Mesendoderm (in vitro differentiated cells): ENCODE results near the gene ARHGAP32.

Source experiments
- DNase-seq: peaks from one replicate; pipeline ENCODE4 v3.0.0; 2013
- H2AK5ac ChIP-seq: 2 replicates; pipeline ENCODE4 v1.6.1; 2013; ENCODE audit warnings: low read length, inconsistent platforms
- H2BK120ac ChIP-seq: 2 replicates; pipeline ENCODE4 v1.6.1; 2013; ENCODE audit warnings: low read depth, mild to moderate bottlenecking, low read length, moderate library complexity, mixed read lengths
- H2BK15ac ChIP-seq: replicated peaks from 2 replicates; pipeline ENCODE4 v1.6.1; 2013; ENCODE audit warnings: low read depth, mild to moderate bottlenecking, moderate library complexity
- H2BK5ac ChIP-seq: 2 replicates; pipeline ENCODE4 v1.6.1; 2013; ENCODE audit warnings: low read length, inconsistent platforms
- H3K18ac ChIP-seq: 2 replicates; pipeline ENCODE4 v1.6.1; 2013; ENCODE audit warnings: mild to moderate bottlenecking, low read length, mixed read lengths
- H3K23ac ChIP-seq: one replicate; pipeline ENCODE4 v1.6.1; 2013; ENCODE audit warnings: low read length
- H3K27ac ChIP-seq: 2 replicates; pipeline ENCODE4 v1.5.1; 2013; ENCODE audit warnings: low read depth, mild to moderate bottlenecking, inconsistent platforms, low read length, moderate library complexity
- H3K27me3 ChIP-seq: 2 replicates; pipeline ENCODE4 v1.6.1; 2013; ENCODE audit warnings: low read length, control low read depth, mild to moderate bottlenecking, inconsistent platforms; ENCODE audit not compliant: insufficient read depth, poor library complexity
- H3K36me3 ChIP-seq: 2 replicates; pipeline ENCODE4 v1.6.1; 2013; ENCODE audit warnings: low read length, inconsistent platforms; ENCODE audit not compliant: control insufficient read depth, insufficient read depth
- H3K4ac ChIP-seq: one replicate; pipeline ENCODE4 v1.6.1; 2013; ENCODE audit warnings: low read depth, mild to moderate bottlenecking, low read length, moderate library complexity
- H3K4me1 ChIP-seq: 2 replicates; pipeline ENCODE4 v1.6.1; 2013; ENCODE audit warnings: low read depth, low read length, inconsistent platforms; ENCODE audit not compliant: control insufficient read depth
- H3K4me2 ChIP-seq: 2 replicates; pipeline ENCODE4 v1.6.1; 2013; ENCODE audit warnings: low read length
- H3K4me3 ChIP-seq: 2 replicates; pipeline ENCODE4 v1.5.1; 2013; ENCODE audit warnings: mild to moderate bottlenecking, low read length
- H3K56ac ChIP-seq: one replicate; pipeline ENCODE4 v1.6.1; 2013; ENCODE audit warnings: low read length
- H3K79me1 ChIP-seq: 2 replicates; pipeline ENCODE4 v1.6.1; 2013; ENCODE audit warnings: low read length, inconsistent platforms
- H3K79me2 ChIP-seq: 2 replicates; pipeline ENCODE4 v1.6.1; 2013; ENCODE audit warnings: mild to moderate bottlenecking, low read length; ENCODE audit not compliant: control insufficient read depth, insufficient read depth
- H3K9ac ChIP-seq: 2 replicates; pipeline ENCODE4 v1.6.1; 2013; ENCODE audit warnings: low read length, inconsistent platforms
- H4K5ac ChIP-seq: one replicate; pipeline ENCODE4 v1.6.1; 2013; ENCODE audit warnings: low read length
- H4K8ac ChIP-seq: one replicate; pipeline ENCODE4 v1.6.1; 2013; ENCODE audit warnings: low read depth, mild to moderate bottlenecking, control low read depth, low read length, moderate library complexity
- WGBS: extraction: QIAGEN DNeasy Blood & Tissue Kit; methylation state at CpG from one replicate; pipeline ENCODE4 v1.1.7; 2013; ENCODE audit warnings: low lambda C conversion rate, missing lambda C conversion rate; ENCODE audit not compliant: insufficient coverage; ENCODE audit errors: extremely low coverage; 5-methylcytosine and 5-hydroxymethylcytosine counted together

The ARHGAP32 gene

DNA sequence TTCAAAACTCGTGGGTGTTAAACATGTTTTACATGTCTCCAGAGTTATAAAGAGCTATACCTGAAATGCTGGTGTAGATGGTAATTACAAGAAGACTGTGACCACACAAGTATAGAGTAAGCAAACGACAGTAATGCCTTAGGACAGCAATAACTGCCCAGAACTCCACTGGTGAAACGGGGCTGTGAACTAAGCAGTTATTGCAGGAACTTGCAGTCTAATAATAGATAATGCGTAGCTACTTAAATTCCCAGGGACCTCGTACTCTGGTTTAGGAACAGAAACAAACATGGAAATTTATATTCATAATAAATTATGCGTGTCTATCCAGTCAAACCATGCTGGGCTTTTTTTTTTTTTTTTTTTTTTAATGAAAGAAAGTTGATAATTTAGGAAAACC is 224.5 kb downstream of the ARHGAP32 start:
- no peak overlapping the region for H3K18ac ChIP-seq
- H3K79me2 ChIP-seq, result no peaks in the 10 kb centered on the region
- H3K79me1 ChIP-seq, result no peaks in the 10 kb centered on the region
- H3K4me2 ChIP-seq, result no peak overlapping the region
- no peak overlapping the region for H3K4me3 ChIP-seq
- no peak overlapping the region for H4K8ac ChIP-seq
- WGBS, result no CpG with 5 or more reads among the region's 6 CpGs
- no peaks in the 10 kb centered on the region for H3K36me3 ChIP-seq
- H2BK120ac ChIP-seq, result no peak overlapping the region
- no peak for DNase-seq
- H3K9ac ChIP-seq, result no peak overlapping the region
- H3K56ac ChIP-seq, result no peak overlapping the region
- H2BK15ac ChIP-seq, result no peak overlapping the region
- no peak overlapping the region for H3K23ac ChIP-seq
- H4K5ac ChIP-seq, result no peak overlapping the region
- H3K27me3 ChIP-seq, result no peaks in the 10 kb centered on the region
- H3K27ac ChIP-seq, result no peak overlapping the region
- H3K4me1 ChIP-seq, result peaks cover 6% of the 10 kb centered on the region
- no peak overlapping the region for H2BK5ac ChIP-seq
- H3K4ac ChIP-seq, result no peak overlapping the region
- H2AK5ac ChIP-seq, result no peak overlapping the region

DNA sequence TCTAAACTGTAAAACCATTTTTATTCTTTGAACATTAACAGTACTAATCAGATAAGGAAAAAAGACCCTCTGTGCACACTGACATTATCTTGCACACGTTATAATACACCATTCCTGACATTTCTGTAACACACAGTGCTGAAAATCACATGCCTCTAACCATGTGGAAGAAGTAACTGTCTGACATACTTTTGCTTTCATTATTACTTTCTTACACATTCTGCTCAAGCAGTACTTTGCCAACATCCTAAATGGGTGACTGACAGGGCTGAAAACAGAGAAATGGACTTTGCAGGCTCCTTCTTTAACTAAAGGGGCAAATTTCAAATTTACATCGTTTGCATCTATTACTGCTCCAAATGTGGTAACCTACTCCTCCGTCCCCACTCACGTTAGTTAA is 226.6 kb downstream of the ARHGAP32 start:
- no peak for DNase-seq
- H2AK5ac ChIP-seq, result no peak overlapping the region
- WGBS, result no CpG with 5 or more reads among the region's 4 CpGs
- no peak overlapping the region for H2BK5ac ChIP-seq
- H3K18ac ChIP-seq, result no peak overlapping the region
- H3K4me3 ChIP-seq, result no peak overlapping the region
- H2BK120ac ChIP-seq, result no peak overlapping the region
- H3K4ac ChIP-seq, result no peak overlapping the region
- H2BK15ac ChIP-seq, result no peak overlapping the region
- H3K4me1 ChIP-seq, result peaks cover 6% of the 10 kb centered on the region
- H3K79me2 ChIP-seq, result no peaks in the 10 kb centered on the region
- no peaks in the 10 kb centered on the region for H3K36me3 ChIP-seq
- no peak overlapping the region for H4K8ac ChIP-seq
- no peak overlapping the region for H3K56ac ChIP-seq
- H4K5ac ChIP-seq, result no peak overlapping the region
- no peaks in the 10 kb centered on the region for H3K27me3 ChIP-seq
- no peaks in the 10 kb centered on the region for H3K79me1 ChIP-seq
- no peak overlapping the region for H3K23ac ChIP-seq
- H3K27ac ChIP-seq, result no peak overlapping the region
- H3K4me2 ChIP-seq, result no peak overlapping the region
- no peak overlapping the region for H3K9ac ChIP-seq

DNA sequence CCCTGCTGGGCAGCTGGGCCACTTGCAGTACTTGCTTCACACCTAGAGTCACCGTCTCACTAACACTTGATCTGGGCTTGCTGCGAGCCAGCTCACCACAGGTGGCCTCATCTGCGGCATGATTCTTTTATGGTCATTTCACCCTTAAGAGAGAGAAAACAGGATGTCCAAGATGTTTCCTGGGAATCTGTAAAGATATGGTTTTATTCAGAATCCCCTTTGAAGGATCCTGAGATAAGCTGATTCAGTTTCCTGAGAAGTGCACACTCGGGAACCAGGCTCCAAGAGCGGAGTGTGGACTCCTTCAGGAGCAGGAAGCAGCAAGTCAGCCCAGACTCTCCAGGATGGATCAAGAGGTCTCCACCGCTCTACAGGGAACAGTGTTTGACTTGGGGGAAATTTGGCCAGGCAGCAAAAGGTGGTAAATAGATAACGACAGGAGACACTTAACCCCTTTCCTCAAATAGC is 227.6 kb downstream of the ARHGAP32 start:
- Histone ChIP-seq H2BK120ac (no peak overlapping the region), H3K56ac (no peak overlapping the region), H2AK5ac (no peak overlapping the region), H3K79me1 (no peaks in the 10 kb centered on the region), H2BK5ac (no peak overlapping the region), H3K27ac (no peak overlapping the region), H2BK15ac (no peak overlapping the region), H3K9ac (no peak overlapping the region), H3K4me2 (no peak overlapping the region), H3K27me3 (no peaks in the 10 kb centered on the region), H3K4me3 (no peak overlapping the region), H3K4ac (no peak overlapping the region), H3K36me3 (no peaks in the 10 kb centered on the region), H4K5ac (no peak overlapping the region), H3K4me1 (peaks cover 6% of the 10 kb centered on the region), H4K8ac (no peak overlapping the region), H3K23ac (no peak overlapping the region), H3K18ac (no peak overlapping the region), H3K79me2 (no peaks in the 10 kb centered on the region)
- WGBS, result no CpG with 5 or more reads among the region's 7 CpGs
- peak; percentile 84 for DNase-seq

DNA sequence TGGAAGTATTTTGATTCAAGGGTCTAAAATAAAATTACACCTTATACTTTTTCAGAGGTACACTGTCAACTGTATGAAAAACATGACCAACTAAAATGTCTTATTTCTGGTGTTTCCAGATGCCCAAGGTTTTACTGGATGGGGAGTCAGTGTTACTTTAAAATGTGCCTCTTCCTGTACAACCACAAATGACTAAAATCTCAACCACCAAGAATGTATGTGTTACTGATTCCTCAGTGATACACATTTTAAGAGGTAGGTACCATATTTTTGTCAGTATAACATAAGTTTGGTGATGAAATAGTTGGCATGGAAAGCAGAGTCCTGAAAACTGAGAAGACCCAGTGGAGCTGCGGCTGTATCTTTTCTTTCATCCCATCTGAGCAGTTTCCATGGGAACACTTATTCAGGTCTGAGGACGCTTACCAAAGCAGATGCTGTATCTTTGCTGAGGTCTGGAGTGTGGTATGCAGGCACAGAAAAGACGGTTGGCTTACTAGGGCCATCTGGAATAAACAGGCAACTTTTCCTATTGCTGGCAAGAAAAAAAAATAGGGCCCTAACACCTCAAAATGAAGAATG is 228.3 kb downstream of the ARHGAP32 start:
- Histone ChIP-seq H3K27me3 (no peaks in the 10 kb centered on the region), H3K27ac (peak overlapping the region; percentile 45), H2BK5ac (no peak overlapping the region), H2BK120ac (no peak overlapping the region), H4K5ac (no peak overlapping the region), H3K4me1 (peaks cover 6% of the 10 kb centered on the region), H2AK5ac (no peak overlapping the region), H3K79me1 (no peaks in the 10 kb centered on the region), H3K18ac (no peak overlapping the region), H3K56ac (peak overlapping the region; percentile 51), H3K79me2 (no peaks in the 10 kb centered on the region), H3K36me3 (no peaks in the 10 kb centered on the region), H3K4me3 (no peak overlapping the region), H4K8ac (no peak overlapping the region), H3K4me2 (no peak overlapping the region), H3K23ac (no peak overlapping the region), H3K4ac (no peak overlapping the region), H3K9ac (no peak overlapping the region), H2BK15ac (no peak overlapping the region)
- no CpG with 5 or more reads among the region's 3 CpGs for WGBS
- DNase-seq, result peak; percentile 79

DNA sequence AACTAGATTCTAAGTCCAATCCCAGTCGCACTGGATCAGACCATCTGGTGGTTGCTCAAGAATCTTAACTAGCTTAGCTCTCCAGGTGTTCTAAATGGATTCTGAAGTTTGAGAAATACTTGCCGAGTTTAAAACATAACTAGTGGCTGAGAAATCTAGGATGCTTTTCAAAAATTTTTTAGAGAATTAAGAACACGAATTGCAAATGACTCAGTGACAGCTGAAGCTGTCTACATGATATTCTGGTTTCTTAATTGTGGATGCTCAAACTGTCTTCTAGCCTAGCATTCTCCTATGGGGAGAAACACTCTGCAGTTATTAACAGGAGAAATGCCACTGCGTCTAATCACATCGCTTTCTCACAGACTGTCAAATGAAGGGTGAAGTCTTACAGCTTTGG is 229.2 kb downstream of the ARHGAP32 start:
- Histone ChIP-seq H3K36me3 (no peaks in the 10 kb centered on the region), H3K56ac (no peak overlapping the region), H3K4me3 (no peak overlapping the region), H3K18ac (no peak overlapping the region), H2BK5ac (no peak overlapping the region), H3K4ac (no peak overlapping the region), H2AK5ac (no peak overlapping the region), H2BK120ac (no peak overlapping the region), H3K27me3 (no peaks in the 10 kb centered on the region), H4K5ac (no peak overlapping the region), H2BK15ac (no peak overlapping the region), H3K79me1 (no peaks in the 10 kb centered on the region), H3K9ac (no peak overlapping the region), H3K23ac (no peak overlapping the region), H3K27ac (no peak overlapping the region), H3K79me2 (no peaks in the 10 kb centered on the region), H3K4me1 (peaks cover 6% of the 10 kb centered on the region), H3K4me2 (no peak overlapping the region), H4K8ac (no peak overlapping the region)
- no CpG with 5 or more reads among the region's 5 CpGs for WGBS
- no peak for DNase-seq

DNA sequence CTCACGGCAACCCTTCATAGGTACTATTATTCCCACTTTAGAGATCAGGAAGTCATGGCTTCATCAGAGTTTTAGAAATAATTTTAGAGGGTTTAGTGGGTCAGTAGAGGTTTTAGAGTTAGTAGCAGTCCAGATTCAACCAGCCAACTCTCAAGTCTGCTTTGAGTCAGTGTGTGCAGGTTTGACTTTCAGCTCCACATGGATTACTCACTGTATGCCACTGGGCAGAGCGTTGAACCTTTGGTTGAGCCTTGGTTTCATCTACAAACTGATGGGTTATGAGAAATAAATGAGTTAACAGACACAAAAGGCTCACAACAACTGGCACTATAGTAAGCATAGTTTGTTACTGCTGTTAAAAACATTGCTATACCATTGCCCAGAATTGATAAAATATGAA is 230.5 kb downstream of the ARHGAP32 start:
- no peak overlapping the region for H3K4me2 ChIP-seq
- no peak overlapping the region for H3K56ac ChIP-seq
- H3K79me1 ChIP-seq, result no peaks in the 10 kb centered on the region
- no peak overlapping the region for H2AK5ac ChIP-seq
- H4K5ac ChIP-seq, result no peak overlapping the region
- no peak overlapping the region for H4K8ac ChIP-seq
- H3K4me1 ChIP-seq, result peaks cover 4% of the 10 kb centered on the region
- no peak for DNase-seq
- H3K23ac ChIP-seq, result no peak overlapping the region
- H3K27me3 ChIP-seq, result no peaks in the 10 kb centered on the region
- no peak overlapping the region for H3K18ac ChIP-seq
- no peaks in the 10 kb centered on the region for H3K79me2 ChIP-seq
- H2BK15ac ChIP-seq, result no peak overlapping the region
- H3K36me3 ChIP-seq, result no peaks in the 10 kb centered on the region
- no peak overlapping the region for H3K27ac ChIP-seq
- no peak overlapping the region for H2BK5ac ChIP-seq
- H3K4me3 ChIP-seq, result no peak overlapping the region
- H3K4ac ChIP-seq, result no peak overlapping the region
- WGBS, result no CpG with 5 or more reads among the region's 2 CpGs
- H2BK120ac ChIP-seq, result no peak overlapping the region
- H3K9ac ChIP-seq, result no peak overlapping the region
